Muscle layer of duodenum (tissue), 2 donors: Measurements from ENCODE around the gene LHCGR.
"Not testable (repeated sequence)": the region's sequence is repeated elsewhere in the genome, so short reads cannot be mapped to it uniquely, and the experiment has no call there.

ENCODE experiments used
- H3K27ac ChIP-seq: one replicate; pipeline ENCODE4 v1.7.0; 2013; ENCODE audit warnings: mild to moderate bottlenecking, low read length
- H3K27me3 ChIP-seq: one replicate; pipeline ENCODE4 v1.7.0; 2013; ENCODE audit warnings: low read depth, mild to moderate bottlenecking, control low read depth, low read length
- H3K36me3 ChIP-seq, 2 donors: one replicate each; pipeline ENCODE4 v1.7.0; 2013; ENCODE audit warnings: low read length in 2 of 2, control low read depth in 1 of 2, mild to moderate bottlenecking in 1 of 2; ENCODE audit not compliant: insufficient read depth in 2 of 2, control insufficient read depth in 1 of 2
- H3K4me1 ChIP-seq, 2 donors: one replicate each; pipeline ENCODE4 v1.7.0; 2013; ENCODE audit warnings: low read length in 2 of 2, mild to moderate bottlenecking in 2 of 2, control low read depth in 1 of 2, moderate library complexity in 1 of 2; ENCODE audit not compliant: insufficient read depth in 2 of 2, control insufficient read depth in 1 of 2
- H3K4me3 ChIP-seq, 2 donors: one replicate each; pipeline ENCODE4 v1.7.0; 2013; ENCODE audit warnings: low read length in 2 of 2, low read depth in 1 of 2, mild to moderate bottlenecking in 1 of 2
- H3K9me3 ChIP-seq, 2 donors: one replicate each; pipeline ENCODE4 v1.7.0; 2013; ENCODE audit warnings: low read length in 2 of 2, control low read depth in 1 of 2, mild to moderate bottlenecking in 1 of 2; ENCODE audit not compliant: control insufficient read depth in 1 of 2
- donor health status: healthy.

Gene LHCGR

GRCh38 chr2:48707466-48707865 is 48.1 kb downstream of the LHCGR start:
- no peaks in the 10 kb centered on the region for H3K27me3 ChIP-seq
- H3K36me3 ChIP-seq: peaks cover 0 to 4% of the 10 kb centered on the region in 2 donors
- no peaks in the 10 kb centered on the region for H3K4me1 ChIP-seq
- no peaks in the 10 kb centered on the region for H3K9me3 ChIP-seq
- H3K27ac ChIP-seq: no peak overlapping the region
- H3K4me3 ChIP-seq: no peak overlapping the region

GRCh38 chr2:48703621-48704020 is 51.9 kb downstream of the LHCGR start:
- not testable (repeated sequence) for H3K27me3 ChIP-seq, H3K9me3 ChIP-seq, H3K4me3 ChIP-seq, H3K36me3 ChIP-seq, H3K27ac ChIP-seq, H3K4me1 ChIP-seq

GRCh38 chr2:48699348-48699930 is 56.1 kb downstream of the LHCGR start:
- Histone ChIP-seq H3K9me3 (no peaks in the 10 kb centered on the region), H3K27me3 (no peaks in the 10 kb centered on the region), H3K4me3 (no peak overlapping the region), H3K27ac (no peak overlapping the region), H3K4me1 (peaks cover 0 to under 1% of the 10 kb centered on the region in 2 donors), H3K36me3 (no peaks in the 10 kb centered on the region)

- Histone ChIP-seq H3K27me3 (no peaks in the 10 kb centered on the region), H3K9me3 (no peaks in the 10 kb centered on the region), H3K4me3 (no peak overlapping the region), H3K4me1 (peaks cover 0 to 24% of the 10 kb centered on the region in 2 donors), H3K36me3 (no peaks in the 10 kb centered on the region), H3K27ac (no peak overlapping the region)
These were observed 58.6 kb downstream of the LHCGR start for GRCh38 chr2:48696881-48697280.

GRCh38 chr2:48695991-48696390 is 59.5 kb downstream of the LHCGR start:
- no peak overlapping the region for H3K27ac ChIP-seq
- H3K27me3 ChIP-seq: no peaks in the 10 kb centered on the region
- H3K4me3 ChIP-seq: no peak overlapping the region
- H3K9me3 ChIP-seq: no peaks in the 10 kb centered on the region
- H3K36me3 ChIP-seq: no peaks in the 10 kb centered on the region
- peaks cover 0 to 24% of the 10 kb centered on the region in 2 donors for H3K4me1 ChIP-seq

- no peak overlapping the region for H3K27ac ChIP-seq
- H3K4me3 ChIP-seq: no peak overlapping the region
- no peaks in the 10 kb centered on the region for H3K9me3 ChIP-seq
- H3K36me3 ChIP-seq: no peaks in the 10 kb centered on the region
- peaks cover 0 to 24% of the 10 kb centered on the region in 2 donors for H3K4me1 ChIP-seq
- no peaks in the 10 kb centered on the region for H3K27me3 ChIP-seq
These were observed 61.4 kb downstream of the LHCGR start for GRCh38 chr2:48694149-48694548.

GRCh38 chr2:48693645-48694044 is 61.9 kb downstream of the LHCGR start:
- Histone ChIP-seq H3K9me3 (no peaks in the 10 kb centered on the region), H3K4me1 (peaks cover 0 to 24% of the 10 kb centered on the region in 2 donors), H3K27me3 (no peaks in the 10 kb centered on the region), H3K4me3 (no peak overlapping the region), H3K27ac (no peak overlapping the region), H3K36me3 (no peaks in the 10 kb centered on the region)

GRCh38 chr2:48693066-48693465 is 62.5 kb downstream of the LHCGR start:
- no peaks in the 10 kb centered on the region for H3K36me3 ChIP-seq
- H3K27ac ChIP-seq: no peak overlapping the region
- H3K9me3 ChIP-seq: no peaks in the 10 kb centered on the region
- H3K27me3 ChIP-seq: no peaks in the 10 kb centered on the region
- no peak overlapping the region for H3K4me3 ChIP-seq
- H3K4me1 ChIP-seq: peaks cover 0 to 24% of the 10 kb centered on the region in 2 donors

- H3K4me3 ChIP-seq: no peak overlapping the region
- no peaks in the 10 kb centered on the region for H3K9me3 ChIP-seq
- no peaks in the 10 kb centered on the region for H3K27me3 ChIP-seq
- H3K4me1 ChIP-seq: peaks cover 0 to 24% of the 10 kb centered on the region in 2 donors
- H3K27ac ChIP-seq: no peak overlapping the region
- no peaks in the 10 kb centered on the region for H3K36me3 ChIP-seq
These were observed 63.4 kb downstream of the LHCGR start for GRCh38 chr2:48691935-48692691.

- no peaks in the 10 kb centered on the region for H3K9me3 ChIP-seq
These were observed 70.4 kb downstream of the LHCGR start for GRCh38 chr2:48685126-48685525.

GRCh38 chr2:48677450-48677849 is 78.1 kb downstream of the LHCGR start:
- Histone ChIP-seq H3K4me3 (no peak overlapping the region), H3K27ac (no peak overlapping the region), H3K27me3 (no peaks in the 10 kb centered on the region), H3K9me3 (no peaks in the 10 kb centered on the region), H3K36me3 (peaks cover 0 to 16% of the 10 kb centered on the region in 2 donors), H3K4me1 (no peaks in the 10 kb centered on the region)

More at GRCh38 chr2:48685126-48685525, 70.4 kb downstream of the LHCGR start:
- no peaks in the 10 kb centered on the region for H3K4me1 ChIP-seq
- peaks cover 0 to 8% of the 10 kb centered on the region in 2 donors for H3K36me3 ChIP-seq
- no peak overlapping the region for H3K27ac ChIP-seq
- H3K27me3 ChIP-seq: no peaks in the 10 kb centered on the region
- H3K4me3 ChIP-seq: no peak overlapping the region
